ENCODE results near the gene TBCK. TPM values are rescaled to one million over a fixed set of nuclear protein-coding genes. Genes with fewer than 3 reads are reported as not detected.

TBCK gene
- total and polyA plus RNA-seq, 2 of the 8 experiments (the other 6 are each of a cell fraction or from before 2014, with no cell fraction given): 10.2 to 18.7 TPM

- TF ChIP-seq EZH2 (IDR thresholded peaks at IDR 0.05; ENCODE audit: low read depth, low read length, severe bottlenecking) (no peak), CHD1 (IDR thresholded peaks at IDR 0.05; ENCODE audit: low read depth, low read length) (no peak), SIX5 (IDR thresholded peaks at IDR 0.05; ENCODE audit: low read depth, low read length) (no peak), NRF1 (IDR thresholded peaks at IDR 0.05; ENCODE audit: low read depth, low read length) (no peak), SRF (IDR thresholded peaks at IDR 0.05; ENCODE audit: low read depth, low read length) (no peak), TAF1 (IDR thresholded peaks at IDR 0.05; ENCODE audit: low read depth, low read length) (no peak), SP2 (IDR thresholded peaks at IDR 0.05; ENCODE audit: low read length) (no peak), HDAC2 (IDR thresholded peaks at IDR 0.05; ENCODE audit: borderline replicate concordance in 1 of 2, low read depth in 2 of 2, low read length in 2 of 2) (no peak), PHF8 (conservative IDR thresholded peaks at IDR 0.05; ENCODE audit: low read depth, low read length) (no peak), HDAC6 (IDR thresholded peaks at IDR 0.05; ENCODE audit: low read depth, low read length) (no peak)
- TF ChIP-seq, protein P1, sequence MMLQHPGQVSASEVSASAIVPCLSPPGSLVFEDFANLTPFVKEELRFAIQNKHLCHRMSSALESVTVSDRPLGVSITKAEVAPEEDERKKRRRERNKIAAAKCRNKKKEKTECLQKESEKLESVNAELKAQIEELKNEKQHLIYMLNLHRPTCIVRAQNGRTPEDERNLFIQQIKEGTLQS (IDR thresholded peaks at IDR 0.05; ENCODE audit: insufficient read depth, low read depth, low read length): no peak
Observed at GRCh38 chr4:105994841-105995501, 321.0 kb downstream of the TBCK start (continued).
